Neutrophil (primary cell): ENCODE measurements around the gene MEGF11.
A peak's percentile ranks its signal among the peaks of the same experiment; 100 is the strongest.

Experiments
- H3K27ac ChIP-seq: fragments of 200-600 bp; sonication (generic); 2 replicates; pipeline ENCODE4 v1.5.1; 2016; ENCODE audit warnings: mild to moderate bottlenecking, moderate library complexity
- H3K27me3 ChIP-seq: fragments of 200-600 bp; sonication (generic); 2 replicates; pipeline ENCODE4 v1.6.0; 2016; ENCODE audit warnings: mild to moderate bottlenecking
- H3K36me3 ChIP-seq: fragments of 200-600 bp; sonication (generic); 2 replicates; pipeline ENCODE4 v1.5.1; 2017
- H3K4me1 ChIP-seq, 2 experiments: fragments of 200-600 bp in 1 of 2; sonication (generic) in 1 of 2; 1 replicate in 1 of 2; 2 replicates in 1 of 2; pipeline versions ENCODE4 v1.5.1 to v1.6.1; 2013 to 2016; ENCODE audit warnings: low read depth in 1 of 2, low read length in 1 of 2, mild to moderate bottlenecking in 1 of 2, moderate library complexity in 1 of 2; ENCODE audit not compliant: control insufficient read depth in 1 of 2, insufficient read depth in 1 of 2
- H3K4me3 ChIP-seq, 2 experiments: fragments of 200-600 bp in 1 of 2; sonication (generic) in 1 of 2; 1 replicate in 1 of 2; 2 replicates in 1 of 2; pipeline ENCODE4 v1.5.1; 2013 to 2016; ENCODE audit warnings: low read depth in 1 of 2, low read length in 1 of 2, mild to moderate bottlenecking in 1 of 2, moderate library complexity in 1 of 2
- H3K9me3 ChIP-seq: fragments of 200-600 bp; sonication (generic); 2 replicates; pipeline ENCODE4 v1.5.1; 2016
- CTCF ChIP-seq: fragments of 200-600 bp; sonication (generic); IDR thresholded peaks from 2 replicates; pipeline ENCODE4 v1.5.1; 2016; ENCODE audit warnings: antibody characterized with exemption

The MEGF11 gene

GRCh38 chr15:66294157-66294931 is 40.8 kb upstream of the MEGF11 start:
- peak overlapping the region; percentile 64 for H3K4me3 ChIP-seq
- no peaks in the 10 kb centered on the region for H3K27me3 ChIP-seq
- peaks cover 22 to 25% of the 10 kb centered on the region in 2 experiments for H3K4me1 ChIP-seq
- no peak for TF ChIP-seq CTCF
- peak overlapping the region; percentile 83 for H3K27ac ChIP-seq
- no peaks in the 10 kb centered on the region for H3K9me3 ChIP-seq
- peaks cover 12% of the 10 kb centered on the region for H3K36me3 ChIP-seq

- H3K27ac ChIP-seq = peak within 1 kb of the TSS; percentile 83
- H3K27me3 ChIP-seq = no peaks in the 10 kb centered on the region
- peak within 1 kb of the TSS; percentile 64 for H3K4me3 ChIP-seq
- TF ChIP-seq CTCF = no peak
- H3K9me3 ChIP-seq = no peaks in the 10 kb centered on the region
- H3K36me3 ChIP-seq = peaks cover 4% of the 10 kb centered on the region
- peaks cover 22 to 25% of the 10 kb centered on the region in 2 experiments for H3K4me1 ChIP-seq
These were observed 40.0 kb upstream of the MEGF11 start, which contains the start of gene DIS3L for GRCh38 chr15:66293419-66294156. Gene DIS3L (plus strand): TSS chr15:66293568. CDS start chr15:66293597, 29 bp downstream.

GRCh38 chr15:66292571-66293418 is 39.2 kb upstream of the MEGF11 start:
- H3K36me3 ChIP-seq = no peaks in the 10 kb centered on the region
- peak overlapping the region; percentile 64 for H3K4me3 ChIP-seq
- no peaks in the 10 kb centered on the region for H3K9me3 ChIP-seq
- H3K27ac ChIP-seq = peak overlapping the region; percentile 83
- H3K27me3 ChIP-seq = no peaks in the 10 kb centered on the region
- H3K4me1 ChIP-seq = peaks cover 22 to 25% of the 10 kb centered on the region in 2 experiments
- no peak for TF ChIP-seq CTCF

- Histone ChIP-seq H3K9me3 (no peaks in the 10 kb centered on the region), H3K4me3 (no peak overlapping the region), H3K36me3 (no peaks in the 10 kb centered on the region), H3K27me3 (no peaks in the 10 kb centered on the region), H3K4me1 (peaks cover 22 to 25% of the 10 kb centered on the region in 2 experiments), H3K27ac (no peak overlapping the region)
- TF ChIP-seq CTCF = no peak
These were observed 38.4 kb upstream of the MEGF11 start for GRCh38 chr15:66291816-66292570.

- peaks cover 26 to 29% of the 10 kb centered on the region in 2 experiments for H3K4me1 ChIP-seq
- H3K9me3 ChIP-seq = no peaks in the 10 kb centered on the region
- no peak overlapping the region for H3K4me3 ChIP-seq
- no peak overlapping the region for H3K27ac ChIP-seq
- no peaks in the 10 kb centered on the region for H3K36me3 ChIP-seq
- H3K27me3 ChIP-seq = no peaks in the 10 kb centered on the region
- TF ChIP-seq CTCF = no peak
These were observed 37.0 kb upstream of the MEGF11 start for GRCh38 chr15:66290518-66290917.
